PC-9 (cell line): Measurements from ENCODE around the gene MYO5B.

Source experiments
- CTCF ChIP-seq: fragments of 200-600 bp; sonication (generic); conservative IDR thresholded peaks from 2 replicates; pipeline ENCODE4 v1.6.1; 2017; ENCODE audit warnings: mixed run types, antibody characterized with exemption, mild to moderate bottlenecking, moderate library complexity
- EZH2 ChIP-seq: fragments of 200-600 bp; sonication (generic); IDR thresholded peaks from 2 replicates; pipeline ENCODE4 v1.8.0; 2017; ENCODE audit warnings: antibody characterized with exemption, low read depth

- TF ChIP-seq CTCF (no peak), EZH2 (no peak)
These were observed 132.9 kb downstream of the MYO5B start for GRCh38 chr18:50061876-50062517.
